Stimulated activated CD8-positive, alpha-beta memory T cell treated with anti-CD3 and anti-CD28 coated beads, Interleukin-12 subunit alpha, Interleukin-12 subunit beta, amount 100 ng/mL, for 1 hour (primary cell): ENCODE measurements around the gene KLHL18.
"Not testable (repeated sequence)": the region's sequence is repeated elsewhere in the genome, so short reads cannot be mapped to it uniquely, and the experiment has no call there.

Source experiments
- DNase-seq: peaks from one replicate; pipeline ENCODE4 v3.0.0-alpha.2; 2020; ENCODE audit warnings: low read depth

The KLHL18 gene

GRCh38 chr3:47365213-47366153 is 82.7 kb downstream of the KLHL18 start:
- no peak for DNase-seq

DNA sequence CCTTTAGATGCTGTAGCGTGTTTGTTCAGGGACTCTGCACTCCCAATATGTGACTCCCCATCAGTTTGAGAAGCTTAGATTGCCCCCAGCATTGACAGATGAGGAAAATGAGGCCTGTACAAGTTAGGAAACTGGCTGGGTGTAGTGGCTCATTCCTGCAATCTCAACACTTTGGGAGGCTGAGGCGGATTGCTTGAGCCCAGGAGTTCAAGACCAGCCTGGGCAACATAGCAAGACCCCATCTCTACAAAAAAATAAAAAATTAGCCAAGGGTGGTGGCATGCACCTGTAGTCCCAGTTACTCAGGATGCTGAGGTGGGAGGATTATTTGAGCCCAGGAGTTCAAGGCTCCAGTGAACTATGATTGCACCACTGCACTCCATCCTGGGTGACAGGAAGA is 84.1 kb downstream of the KLHL18 start:
- DNase-seq: no peak

- no peak for DNase-seq
Observed at GRCh38 chr3:47367631-47368030, 84.9 kb downstream of the KLHL18 start.

DNA sequence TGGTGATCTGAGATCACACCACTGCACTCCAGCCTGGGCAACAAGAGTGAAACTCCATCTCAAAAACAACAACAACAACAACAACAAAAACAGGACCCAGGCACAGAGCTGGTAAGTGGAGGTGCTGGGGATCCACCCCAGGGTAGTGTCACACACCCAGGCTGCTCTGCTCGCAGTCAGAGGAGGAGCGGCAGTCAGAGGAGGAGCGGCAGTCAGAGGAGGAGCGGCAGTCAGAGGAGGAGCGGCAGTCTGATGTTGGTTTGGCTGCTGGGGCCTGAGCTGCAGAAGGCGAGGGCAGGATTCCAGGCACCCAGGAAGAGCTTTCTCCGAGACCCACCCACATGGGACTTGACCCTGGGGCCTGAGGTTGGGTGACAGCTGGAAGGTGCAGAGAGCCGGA is 87.3 kb downstream of the KLHL18 start:
- not testable (repeated sequence) for DNase-seq

- no peak for DNase-seq
Observed at GRCh38 chr3:47370887-47371697, 88.3 kb downstream of the KLHL18 start.

- no peak for DNase-seq
Observed at GRCh38 chr3:47374587-47374986, 91.8 kb downstream of the KLHL18 start.

GRCh38 chr3:47376393-47376792 is 93.6 kb downstream of the KLHL18 start:
- DNase-seq: no peak

DNA sequence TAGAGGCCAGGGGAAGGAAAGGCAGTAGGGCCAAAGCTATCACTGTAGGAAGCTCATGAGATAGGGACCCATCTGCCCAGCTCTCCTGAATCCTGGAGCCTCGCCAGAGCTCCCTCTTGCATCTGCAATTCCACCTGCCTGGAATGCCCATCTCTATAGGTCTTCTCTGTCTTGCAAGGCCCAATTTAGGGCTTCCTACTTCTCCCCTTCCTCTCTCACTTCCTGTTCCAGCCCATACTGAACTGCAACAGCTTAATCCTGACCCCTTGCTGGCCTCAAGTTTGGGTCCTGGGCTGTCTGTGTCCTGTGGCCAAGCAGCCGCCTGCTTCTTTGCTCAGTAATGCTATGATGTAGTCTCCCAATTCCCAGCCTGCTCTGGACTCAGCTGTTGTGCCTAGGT is 94.4 kb downstream of the KLHL18 start:
- no peak for DNase-seq

- DNase-seq: no peak
Observed at GRCh38 chr3:47378869-47379268, 96.1 kb downstream of the KLHL18 start.

DNA sequence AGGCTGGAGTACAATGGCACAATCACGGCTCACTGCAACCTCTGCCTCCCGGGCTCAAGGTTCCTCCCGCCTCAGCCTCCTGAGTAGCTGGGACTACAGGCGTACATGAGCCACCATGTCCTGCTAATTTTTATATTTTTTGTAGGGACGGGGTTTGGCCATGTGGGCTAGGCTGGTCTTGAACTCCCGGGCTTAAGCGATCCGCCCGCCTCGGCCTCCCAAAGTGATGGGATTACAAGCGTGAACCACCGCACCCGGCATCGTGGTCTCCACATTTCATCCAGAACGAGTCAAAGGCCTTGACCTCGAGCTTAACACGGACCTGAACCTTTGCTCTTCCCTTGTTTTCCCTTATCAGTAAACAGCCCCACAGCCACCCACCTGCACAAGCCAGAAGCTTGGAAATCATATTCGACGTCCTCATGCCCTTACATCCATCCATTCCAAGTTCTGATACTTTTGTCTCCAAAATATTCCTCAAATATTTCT is 96.7 kb downstream of the KLHL18 start:
- no peak for DNase-seq

DNA sequence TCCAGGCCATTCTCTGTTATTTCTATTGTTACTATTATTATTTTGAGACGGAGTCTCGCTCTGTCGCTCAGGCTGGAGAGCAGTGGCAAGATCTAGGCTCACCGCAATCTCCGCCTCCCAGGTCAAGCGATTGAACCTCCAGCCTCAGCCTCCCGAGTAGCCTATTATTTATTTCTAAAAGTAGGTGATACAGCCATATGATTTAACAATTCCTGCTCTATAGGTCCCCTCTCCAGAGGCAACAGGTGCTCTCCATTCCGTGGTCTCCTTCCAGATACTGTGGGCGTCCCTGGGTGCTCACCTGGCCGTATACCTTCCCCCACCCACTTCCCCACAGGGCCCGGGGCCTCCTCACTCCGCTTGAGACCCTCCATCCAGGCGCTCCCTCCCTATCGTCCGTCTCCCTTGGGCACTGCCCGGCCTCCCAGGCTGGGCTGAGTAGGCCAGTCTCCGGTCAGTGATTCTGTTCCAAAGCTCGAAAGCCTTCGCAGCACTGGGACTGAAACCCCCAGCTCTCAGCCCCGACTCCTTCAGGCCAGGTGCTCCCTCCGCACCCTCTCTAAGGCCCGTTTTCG is 97.4 kb downstream of the KLHL18 start:
- DNase-seq: no peak

DNA sequence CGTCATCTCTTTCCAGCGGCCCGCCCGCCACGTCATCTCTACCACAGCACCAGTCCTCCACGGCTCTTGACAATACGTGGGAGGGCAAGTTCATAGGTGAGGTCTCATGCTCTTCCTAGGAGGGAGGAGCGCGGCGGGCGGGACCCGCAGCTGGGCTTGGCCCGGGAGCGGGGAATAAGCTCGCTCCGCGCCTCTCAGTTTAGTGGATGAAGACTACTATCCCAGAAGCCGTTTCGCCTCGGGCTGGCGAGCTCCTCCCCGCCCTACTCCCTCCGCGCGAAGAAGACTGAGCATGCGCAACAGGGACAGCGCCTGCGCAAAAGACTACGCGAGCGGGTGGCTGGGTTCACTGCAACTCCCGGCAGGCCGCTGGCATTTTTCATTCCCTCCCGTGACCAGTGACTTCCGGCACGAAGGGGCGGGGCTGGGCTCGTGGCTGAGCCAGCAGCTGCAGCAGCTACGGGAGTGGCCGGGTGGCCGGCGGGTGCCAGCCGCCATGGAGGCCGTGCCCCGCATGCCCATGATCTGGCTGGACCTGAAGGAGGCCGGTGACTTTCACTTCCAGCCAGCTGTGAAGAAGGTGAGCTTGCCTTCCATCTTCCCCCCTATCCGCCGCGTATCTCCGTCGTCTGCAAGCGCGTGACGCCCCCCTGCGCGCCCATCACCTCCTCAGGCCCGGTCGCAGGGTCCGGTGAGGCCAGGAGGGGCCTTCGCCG is 98.0 kb downstream of the KLHL18 start, which contains the start of gene PTPN23:
PTPN23 (plus strand) TSS at position 421 of the 716 bp plus-strand sequence; CDS start at position 497, 76 bp downstream.
- peak; percentile 98 for DNase-seq

DNA sequence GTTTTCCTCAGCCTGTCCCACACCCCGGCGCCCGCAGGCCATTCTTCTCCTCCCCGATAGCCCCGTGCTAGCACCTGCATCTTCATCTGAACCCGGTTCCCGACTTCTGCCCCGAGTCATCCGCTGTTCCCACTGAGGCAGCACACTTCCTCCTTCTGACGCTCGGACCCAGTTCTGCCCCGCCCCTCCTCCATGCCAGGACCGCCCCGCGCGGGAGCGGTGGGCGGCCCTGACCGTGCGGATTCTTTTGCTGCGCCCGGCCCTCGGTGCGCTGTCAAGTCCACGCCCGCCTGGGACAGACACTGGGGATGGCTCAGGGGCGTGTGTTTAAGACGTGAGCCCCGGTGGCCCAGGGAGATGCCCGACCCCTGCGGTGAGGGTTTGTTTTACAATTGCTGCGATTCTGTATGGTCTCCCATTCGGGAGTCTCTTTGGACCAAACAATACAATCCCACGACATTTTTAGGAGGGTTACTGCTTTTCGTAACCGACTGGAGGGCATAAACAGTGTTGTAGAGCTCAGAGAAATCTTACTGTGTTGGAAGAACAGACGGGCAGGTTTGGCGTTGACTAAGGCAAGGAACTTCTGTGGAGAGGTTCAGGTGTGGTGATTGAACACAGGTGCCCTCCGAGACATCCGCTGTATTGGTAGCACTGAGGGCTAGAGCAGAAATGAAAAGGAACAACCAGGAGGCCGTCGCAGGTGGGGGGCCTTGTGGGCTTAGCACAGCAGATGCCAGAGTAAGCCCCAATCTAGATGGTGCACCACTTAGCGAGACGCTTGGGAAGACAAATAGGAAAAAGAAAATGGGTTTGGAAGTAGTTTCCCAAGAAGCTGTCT is 98.8 kb downstream of the KLHL18 start:
- DNase-seq: peak; percentile 45

DNA sequence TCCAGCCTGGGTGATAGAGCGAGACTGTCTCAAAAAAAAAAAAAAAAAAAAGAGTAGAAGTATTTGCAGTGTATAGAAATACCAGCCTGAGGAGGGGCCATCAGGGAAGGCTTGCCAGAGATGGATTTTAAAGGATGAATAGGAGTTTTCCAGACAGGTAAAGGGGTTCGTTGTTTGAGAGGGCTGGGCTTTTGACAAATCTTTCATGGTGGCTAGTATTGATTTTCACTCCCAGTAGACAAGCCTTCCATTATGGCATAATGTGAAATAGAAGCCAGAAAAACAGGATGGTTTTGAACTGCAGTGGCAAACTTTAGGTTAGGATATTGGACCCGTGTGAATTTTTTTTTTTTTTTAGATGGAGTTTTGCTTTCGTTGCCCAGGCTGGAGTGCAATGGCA is 101.7 kb downstream of the KLHL18 start:
- no peak for DNase-seq

- no peak for DNase-seq
Observed at GRCh38 chr3:47385007-47385406, 102.3 kb downstream of the KLHL18 start.

GRCh38 chr3:47385796-47386195 is 103.1 kb downstream of the KLHL18 start:
- DNase-seq: no peak

GRCh38 chr3:47392933-47393332 is 110.2 kb downstream of the KLHL18 start:
- no peak for DNase-seq

GRCh38 chr3:47394140-47394870 is 111.6 kb downstream of the KLHL18 start:
- DNase-seq: no peak

- no peak for DNase-seq
Observed at GRCh38 chr3:47394881-47395280, 112.1 kb downstream of the KLHL18 start.
